Kidney epithelial cell (primary cell): ENCODE data around the gene ITIH5. TPM values are rescaled to one million over a fixed set of nuclear protein-coding genes. Genes with fewer than 3 reads are reported as not detected.
"Not testable (repeated sequence)": the region's sequence is repeated elsewhere in the genome, so short reads cannot be mapped to it uniquely, and the experiment has no call there.

Experiments
- DNase-seq: peaks from one replicate; pipeline ENCODE4 v3.0.0-alpha.2; 2010; ENCODE audit warnings: low read depth
- H3K27me3 ChIP-seq: 2 replicates; pipeline ENCODE4 v1.6.0; 2011; ENCODE audit warnings: low read length; ENCODE audit not compliant: control insufficient read depth, insufficient read depth
- H3K36me3 ChIP-seq: 2 replicates; pipeline ENCODE4 v1.5.1; 2011; ENCODE audit warnings: low read length; ENCODE audit not compliant: control insufficient read depth, insufficient read depth
- H3K4me3 ChIP-seq: 2 replicates; pipeline ENCODE4 v1.5.1; 2011; ENCODE audit warnings: low read depth, mild to moderate bottlenecking, control low read depth, low read length
- total RNA-seq: library from RNA; depleted of rRNA; stranded (reverse); fragments of >200 nt; gene quantifications from 2 replicates; pipeline ENCODE4 v1.2.3, GENCODE V29; 2015
- TF ChIP-seq, protein P1 (sequence below): IDR thresholded peaks from 2 replicates; pipeline ENCODE4 v1.5.1; 2011; ENCODE audit warnings: mild to moderate bottlenecking, moderate library complexity, low read length, control low read depth, inconsistent platforms; ENCODE audit not compliant: insufficient read depth, poor library complexity, severe bottlenecking

ITIH5 gene
- 0.82 and 1.5 TPM in 2 replicates for total RNA-seq

DNA sequence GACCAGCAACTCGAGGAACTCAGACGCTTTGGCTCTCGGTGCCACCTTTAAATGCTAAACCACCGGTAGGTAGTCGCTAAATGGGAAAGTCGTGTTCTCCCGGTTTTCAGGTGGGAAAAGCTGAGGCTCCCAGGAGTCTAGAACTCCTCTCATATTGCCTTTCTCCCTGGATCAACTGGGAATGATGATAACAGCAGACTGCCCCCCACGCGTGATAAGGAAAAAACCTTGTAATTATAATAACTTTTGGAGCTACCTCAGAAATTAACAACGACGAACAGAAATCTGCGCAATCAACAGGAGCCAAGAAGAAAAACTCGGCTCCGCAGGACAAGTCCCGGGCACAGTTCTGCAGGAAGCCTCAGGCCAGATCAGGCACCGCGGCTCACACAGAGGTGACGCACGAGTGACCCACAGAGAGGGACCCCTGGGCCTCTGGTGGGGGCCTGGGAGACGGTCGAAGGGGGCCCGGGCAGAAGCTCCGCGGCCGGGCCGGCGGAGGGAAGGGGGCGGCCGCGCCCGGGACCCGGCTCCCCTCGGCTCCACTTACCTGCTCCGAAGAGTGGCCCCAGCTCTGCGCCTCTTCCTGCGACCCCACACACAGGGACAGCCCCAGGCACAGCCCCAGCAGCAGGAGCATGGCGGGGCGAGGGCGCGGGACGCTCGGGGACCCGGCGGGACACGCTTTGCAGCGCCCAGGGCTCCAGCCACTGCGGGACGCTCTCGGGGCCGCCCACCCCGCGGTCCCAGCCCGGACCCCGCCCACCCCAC lies at the start of gene ITIH5:
Gene ITIH5, minus strand, starts transcription at position 714 of the 771 bp plus-strand sequence. Its CDS starts 74 bp downstream, at position 640.
- TF ChIP-seq, protein P1, sequence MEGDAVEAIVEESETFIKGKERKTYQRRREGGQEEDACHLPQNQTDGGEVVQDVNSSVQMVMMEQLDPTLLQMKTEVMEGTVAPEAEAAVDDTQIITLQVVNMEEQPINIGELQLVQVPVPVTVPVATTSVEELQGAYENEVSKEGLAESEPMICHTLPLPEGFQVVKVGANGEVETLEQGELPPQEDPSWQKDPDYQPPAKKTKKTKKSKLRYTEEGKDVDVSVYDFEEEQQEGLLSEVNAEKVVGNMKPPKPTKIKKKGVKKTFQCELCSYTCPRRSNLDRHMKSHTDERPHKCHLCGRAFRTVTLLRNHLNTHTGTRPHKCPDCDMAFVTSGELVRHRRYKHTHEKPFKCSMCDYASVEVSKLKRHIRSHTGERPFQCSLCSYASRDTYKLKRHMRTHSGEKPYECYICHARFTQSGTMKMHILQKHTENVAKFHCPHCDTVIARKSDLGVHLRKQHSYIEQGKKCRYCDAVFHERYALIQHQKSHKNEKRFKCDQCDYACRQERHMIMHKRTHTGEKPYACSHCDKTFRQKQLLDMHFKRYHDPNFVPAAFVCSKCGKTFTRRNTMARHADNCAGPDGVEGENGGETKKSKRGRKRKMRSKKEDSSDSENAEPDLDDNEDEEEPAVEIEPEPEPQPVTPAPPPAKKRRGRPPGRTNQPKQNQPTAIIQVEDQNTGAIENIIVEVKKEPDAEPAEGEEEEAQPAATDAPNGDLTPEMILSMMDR: no peak
- peak within 1 kb of the TSS; percentile 39 for H3K4me3 ChIP-seq
- DNase-seq: no peak
- H3K36me3 ChIP-seq: no peaks in the 10 kb centered on the region
- peaks cover 32% of the 10 kb centered on the region for H3K27me3 ChIP-seq

DNA sequence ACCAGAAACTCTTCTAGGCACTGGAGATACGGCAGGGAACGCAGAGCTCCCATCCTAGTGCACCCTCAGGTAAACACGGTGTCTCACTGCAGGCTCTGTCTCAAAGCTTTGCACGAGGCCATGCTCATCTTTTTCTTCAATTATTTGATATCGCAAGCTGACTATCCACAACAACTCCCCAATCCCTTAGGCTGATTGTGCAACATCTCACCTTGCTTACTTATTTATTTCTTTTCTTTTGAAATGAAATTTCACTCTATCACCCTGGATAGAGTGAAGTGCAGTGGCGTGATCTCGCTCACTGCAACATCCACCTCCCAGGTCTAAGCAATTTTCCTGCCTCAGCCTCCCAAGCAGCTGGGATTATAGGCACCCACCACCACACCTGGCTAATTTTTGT lies 48.7 kb upstream of the ITIH5 start:
- DNase-seq: no peak
- Histone ChIP-seq H3K36me3 (no peaks in the 10 kb centered on the region), H3K27me3 (no peaks in the 10 kb centered on the region), H3K4me3 (no peak overlapping the region)
- TF ChIP-seq, protein P1: no peak

DNA sequence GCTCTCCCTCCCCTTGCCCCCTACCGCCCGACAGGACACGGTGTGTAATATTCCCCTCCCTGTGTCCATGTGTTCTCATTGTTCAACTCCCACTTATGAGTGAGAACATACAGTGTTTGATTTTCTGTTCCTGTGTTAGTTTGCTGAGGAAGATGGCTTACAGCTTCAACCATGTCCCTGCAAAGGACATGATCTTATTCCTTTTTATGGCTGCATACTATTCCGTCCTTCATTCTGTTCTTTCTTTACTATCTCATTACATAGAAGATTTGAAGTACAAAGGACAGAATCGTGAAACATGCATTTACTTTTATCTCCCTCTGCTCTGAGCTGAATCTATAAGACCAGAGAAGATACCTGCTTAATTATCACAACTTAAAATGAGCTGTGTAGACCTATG lies 44.3 kb upstream of the ITIH5 start:
- DNase-seq, H3K27me3 ChIP-seq, H3K4me3 ChIP-seq, H3K36me3 ChIP-seq: not testable (repeated sequence)

DNA sequence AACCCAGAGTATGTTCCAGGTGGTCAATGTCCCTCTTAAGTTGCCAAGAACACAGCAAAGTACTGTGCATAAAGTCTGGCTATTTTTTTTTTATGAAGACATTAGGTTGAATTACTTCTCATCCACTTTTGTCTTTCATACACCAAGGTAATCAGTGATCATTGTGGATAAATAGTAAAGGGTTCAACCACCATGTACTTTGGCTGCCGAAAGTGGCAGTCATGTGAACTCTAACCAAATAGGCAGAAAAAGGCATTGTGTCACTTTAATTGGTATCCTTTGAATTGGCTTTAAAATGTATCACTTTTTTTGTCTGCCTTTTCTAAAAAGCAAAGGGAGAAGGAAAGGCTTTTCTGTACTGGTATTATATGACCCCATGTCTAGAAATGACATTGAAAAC lies 43.7 kb upstream of the ITIH5 start:
- Histone ChIP-seq H3K36me3 (no peaks in the 10 kb centered on the region), H3K4me3 (no peak overlapping the region), H3K27me3 (no peaks in the 10 kb centered on the region)
- TF ChIP-seq, protein P1: no peak
- DNase-seq: no peak

DNA sequence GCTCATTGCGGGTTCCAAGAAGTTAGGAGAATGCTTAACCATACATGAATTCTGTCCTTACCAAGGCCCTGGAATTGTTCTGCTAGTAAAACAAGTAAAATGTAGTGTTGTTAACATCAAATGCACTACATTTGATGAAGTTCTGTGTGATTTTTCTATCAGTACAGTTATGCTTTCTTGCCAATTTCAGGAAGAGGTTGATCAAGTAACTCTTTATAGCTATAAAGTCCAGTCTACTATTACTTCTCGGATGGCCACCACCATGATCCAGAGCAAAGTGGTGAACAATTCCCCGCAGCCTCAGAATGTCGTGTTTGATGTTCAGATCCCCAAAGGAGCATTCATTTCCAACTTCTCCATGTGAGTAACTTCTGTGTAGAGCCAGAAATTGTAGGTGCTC lies 42.1 kb upstream of the ITIH5 start:
- H3K4me3 ChIP-seq: no peak overlapping the region
- no peaks in the 10 kb centered on the region for H3K36me3 ChIP-seq
- no peak for DNase-seq
- TF ChIP-seq, protein P1: no peak
- no peaks in the 10 kb centered on the region for H3K27me3 ChIP-seq

DNA sequence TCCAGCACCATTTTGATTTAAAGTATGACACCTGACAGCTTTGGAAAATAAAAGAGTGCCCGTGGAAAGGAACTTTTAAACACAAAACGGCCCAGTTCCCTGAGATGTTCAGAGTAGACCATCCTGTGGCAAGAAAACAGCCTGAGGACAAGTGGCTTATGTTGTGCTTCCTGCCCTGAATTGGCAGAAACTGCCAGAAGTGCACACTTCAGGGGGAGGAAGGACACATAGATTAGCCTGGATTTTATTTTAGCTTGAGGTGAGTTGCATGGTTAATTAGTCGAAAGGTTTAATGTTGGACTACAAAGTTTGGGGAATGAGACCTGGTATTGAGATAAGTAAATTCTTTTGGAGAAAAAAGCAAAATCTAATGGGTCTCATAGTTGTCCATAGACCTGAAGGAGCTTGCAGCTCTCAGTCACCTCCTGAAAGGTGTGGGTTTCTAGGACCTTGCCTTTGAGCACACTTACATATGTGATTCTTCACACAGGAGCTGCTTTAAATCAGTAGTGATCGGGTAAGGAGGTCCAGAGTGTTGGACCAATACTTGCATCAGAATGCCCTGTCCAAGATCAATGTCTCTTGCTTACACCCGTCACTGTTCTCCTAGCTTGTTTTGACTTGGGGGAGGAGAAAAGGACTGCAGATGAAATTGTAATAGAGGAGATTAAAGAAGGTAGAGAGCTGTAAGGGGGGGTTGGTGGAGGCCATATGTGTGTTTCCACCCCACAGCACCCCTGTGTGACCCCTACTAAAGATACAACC lies 41.3 kb upstream of the ITIH5 start:
- Histone ChIP-seq H3K36me3 (no peaks in the 10 kb centered on the region), H3K27me3 (no peaks in the 10 kb centered on the region), H3K4me3 (no peak overlapping the region)
- DNase-seq: no peak
- TF ChIP-seq, protein P1: no peak
